DMS79 treated with DMSO at 0.1 percent for 48 hours (cell line): ENCODE data around the gene OR6C76.
"Not testable (repeated sequence)": the region's sequence is repeated elsewhere in the genome, so short reads cannot be mapped to it uniquely, and the experiment has no call there.

Experiments
- DNase-seq: peaks from one replicate; lab custom pipeline; 2025; lab: John Stamatoyannopoulos, UW

Gene OR6C76

DNA sequence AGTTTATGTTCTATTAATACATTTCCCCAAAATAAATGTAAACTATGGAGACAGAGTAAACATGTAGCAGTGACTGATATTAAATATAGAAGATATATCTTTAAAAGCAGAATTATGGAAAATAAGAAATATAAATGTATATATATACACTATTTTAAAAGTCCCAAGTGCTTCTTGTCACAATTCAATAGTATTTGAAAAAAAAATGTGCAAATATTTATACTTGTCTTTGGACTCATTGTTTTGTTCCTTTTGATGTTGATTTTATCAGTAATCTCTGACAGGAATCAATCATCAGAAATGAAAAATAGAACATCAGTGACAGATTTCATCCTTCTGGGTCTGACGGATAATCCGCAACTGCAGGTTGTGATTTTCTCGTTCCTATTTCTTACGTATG is at the start of gene OR6C76:
Gene OR6C76, plus strand, starts transcription at position 301 of the 400 bp plus-strand sequence. Its CDS starts 0 bp downstream, at position 301.
- no peak for DNase-seq

GRCh38 chr12:55385891-55386290 is 40.2 kb upstream of the OR6C76 start:
- DNase-seq = no peak

DNA sequence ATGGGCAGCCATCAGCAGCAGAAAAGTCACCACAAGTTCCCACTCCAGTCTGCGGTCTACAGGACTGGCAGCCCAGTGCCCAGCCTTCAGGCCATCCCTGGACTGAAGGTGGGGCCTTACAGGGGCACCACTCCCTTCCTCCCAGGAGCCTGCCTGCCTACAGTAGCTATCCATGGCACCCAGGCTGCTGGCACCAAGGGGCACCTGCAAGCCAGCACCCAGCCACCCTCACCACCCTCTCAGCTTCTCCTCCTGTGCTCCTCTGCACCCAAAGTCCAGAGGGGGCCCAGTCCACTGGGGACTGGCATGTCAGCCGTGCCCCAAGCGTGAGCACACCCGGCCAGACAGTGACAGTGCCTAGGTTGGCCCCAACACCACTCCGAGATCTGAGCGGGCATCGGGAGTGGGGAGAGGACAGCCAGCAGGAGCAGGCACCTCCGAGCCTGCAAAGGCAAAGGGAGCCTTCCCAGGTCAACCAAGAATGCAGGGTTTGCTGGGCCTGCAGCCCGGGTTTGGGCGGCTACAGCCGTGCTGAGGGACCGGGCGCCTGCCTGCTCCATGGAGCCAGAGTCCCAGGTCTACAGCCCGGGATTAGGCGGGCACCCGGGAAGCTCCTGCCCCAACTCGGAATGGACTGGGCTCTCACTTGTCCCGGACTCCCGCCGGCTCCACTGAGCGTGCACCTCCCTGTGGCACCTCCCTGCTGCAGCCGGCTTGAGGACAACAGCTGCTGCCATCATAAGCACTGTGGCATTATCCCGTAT is 33.8 kb upstream of the OR6C76 start:
- no peak for DNase-seq

DNA sequence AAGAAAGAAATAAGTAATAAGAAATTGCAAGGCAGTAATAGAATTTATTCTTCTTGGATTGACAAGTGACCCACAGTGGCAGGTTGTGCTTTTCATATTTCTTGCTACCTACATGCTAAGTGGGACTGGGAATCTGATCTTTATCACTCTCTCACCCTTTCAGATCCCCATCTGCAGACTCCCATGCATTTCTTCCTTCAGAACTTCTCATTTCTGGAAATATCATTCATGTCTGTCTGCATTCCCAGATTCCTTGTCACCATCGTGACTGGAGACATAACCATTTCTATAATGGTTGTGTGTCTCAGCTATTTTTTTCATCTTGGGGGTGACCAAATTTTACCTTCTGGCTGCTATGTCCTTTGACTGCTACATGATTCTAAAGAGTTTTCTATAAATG is 29.7 kb upstream of the OR6C76 start:
- no peak for DNase-seq

- DNase-seq = no peak
These were observed 25.8 kb upstream of the OR6C76 start, which contains the start of gene OR6C65 for GRCh38 chr12:55400229-55400628. Gene OR6C65, plus strand, starts transcription at chr12:55400529. Its CDS starts 0 bp downstream, at chr12:55400529.

GRCh38 chr12:55407866-55408265 is 18.2 kb upstream of the OR6C76 start:
- no peak for DNase-seq

GRCh38 chr12:55409133-55409532 is 16.9 kb upstream of the OR6C76 start:
- not testable (repeated sequence) for DNase-seq

DNA sequence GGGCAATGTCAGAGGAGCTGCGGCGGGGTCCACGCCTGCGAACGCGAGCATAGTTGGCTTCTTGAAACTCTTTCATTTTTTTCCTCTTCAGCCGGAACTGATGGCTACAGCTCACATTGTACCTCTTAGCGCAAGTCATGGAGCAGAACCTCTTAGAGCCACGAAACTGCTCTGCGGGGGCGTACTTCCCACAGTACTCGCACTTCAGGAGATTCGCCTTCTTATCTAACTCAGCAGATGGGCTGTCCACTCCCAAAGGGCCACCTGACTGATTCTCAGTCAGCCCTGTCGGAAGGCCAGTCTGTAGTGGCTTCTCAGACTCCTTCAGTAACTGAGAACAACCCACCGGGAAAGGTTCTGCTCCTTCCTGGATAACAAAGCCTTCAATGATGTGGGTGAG is 13.9 kb upstream of the OR6C76 start:
- DNase-seq = not testable (repeated sequence)

GRCh38 chr12:55413498-55414388 is 12.3 kb upstream of the OR6C76 start:
- not testable (repeated sequence) for DNase-seq

- DNase-seq = not testable (repeated sequence)
These were observed 11.6 kb upstream of the OR6C76 start for GRCh38 chr12:55414396-55414823.

DNA sequence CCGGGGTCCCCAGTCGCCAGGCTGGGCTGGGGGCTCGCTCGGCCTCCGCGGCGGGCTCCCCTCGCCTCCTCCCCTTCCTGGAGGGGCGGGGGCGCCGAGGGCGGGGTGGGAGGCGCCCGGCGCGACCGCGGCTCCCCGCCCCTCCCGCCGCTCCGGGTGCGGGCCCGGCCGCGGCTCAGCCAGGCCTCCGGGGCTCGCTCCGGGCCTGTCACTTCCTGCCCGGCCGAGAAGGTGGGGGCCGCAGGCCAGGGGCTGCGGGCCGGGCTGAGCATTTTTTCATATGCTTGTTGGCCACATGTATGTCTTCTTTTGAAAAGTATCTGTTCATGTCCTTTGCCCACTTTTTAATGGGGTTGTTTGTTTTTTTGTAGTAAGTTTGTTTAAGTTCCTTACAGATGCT is 11.2 kb upstream of the OR6C76 start:
- DNase-seq = not testable (repeated sequence)

GRCh38 chr12:55416961-55417360 is 9.1 kb upstream of the OR6C76 start:
- DNase-seq = no peak

DNA sequence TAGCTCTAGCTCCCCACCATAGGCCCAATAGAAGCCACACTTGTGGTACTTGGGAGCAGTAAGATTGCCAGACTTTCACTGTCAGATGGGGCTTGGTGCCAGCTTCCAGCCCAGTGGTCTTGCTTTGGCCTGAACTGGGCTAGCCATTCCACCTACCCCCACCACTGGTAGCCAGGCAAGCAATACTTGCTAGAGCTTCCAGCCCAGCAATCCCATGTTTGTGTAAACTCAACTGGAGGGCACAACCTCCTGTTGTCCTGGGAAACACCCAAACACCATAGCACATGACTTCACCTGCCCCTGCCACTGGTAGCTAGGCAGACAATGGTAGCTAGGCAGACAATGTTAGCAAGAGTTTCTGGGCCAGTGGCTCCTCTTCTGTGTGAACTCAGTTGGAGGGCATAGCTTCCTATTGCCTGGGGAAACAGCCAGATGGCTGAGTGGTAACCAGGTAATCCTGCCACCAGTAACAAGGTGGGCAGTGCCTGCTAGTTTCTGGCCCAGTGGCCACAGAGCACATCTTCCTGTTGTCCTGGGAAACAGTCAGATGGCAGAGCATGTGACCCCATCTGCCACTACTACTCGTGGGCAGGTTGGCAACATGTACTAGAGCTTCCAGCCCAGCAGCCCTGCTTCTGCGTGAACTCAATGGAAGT is 5.6 kb upstream of the OR6C76 start:
- DNase-seq = no peak

DNA sequence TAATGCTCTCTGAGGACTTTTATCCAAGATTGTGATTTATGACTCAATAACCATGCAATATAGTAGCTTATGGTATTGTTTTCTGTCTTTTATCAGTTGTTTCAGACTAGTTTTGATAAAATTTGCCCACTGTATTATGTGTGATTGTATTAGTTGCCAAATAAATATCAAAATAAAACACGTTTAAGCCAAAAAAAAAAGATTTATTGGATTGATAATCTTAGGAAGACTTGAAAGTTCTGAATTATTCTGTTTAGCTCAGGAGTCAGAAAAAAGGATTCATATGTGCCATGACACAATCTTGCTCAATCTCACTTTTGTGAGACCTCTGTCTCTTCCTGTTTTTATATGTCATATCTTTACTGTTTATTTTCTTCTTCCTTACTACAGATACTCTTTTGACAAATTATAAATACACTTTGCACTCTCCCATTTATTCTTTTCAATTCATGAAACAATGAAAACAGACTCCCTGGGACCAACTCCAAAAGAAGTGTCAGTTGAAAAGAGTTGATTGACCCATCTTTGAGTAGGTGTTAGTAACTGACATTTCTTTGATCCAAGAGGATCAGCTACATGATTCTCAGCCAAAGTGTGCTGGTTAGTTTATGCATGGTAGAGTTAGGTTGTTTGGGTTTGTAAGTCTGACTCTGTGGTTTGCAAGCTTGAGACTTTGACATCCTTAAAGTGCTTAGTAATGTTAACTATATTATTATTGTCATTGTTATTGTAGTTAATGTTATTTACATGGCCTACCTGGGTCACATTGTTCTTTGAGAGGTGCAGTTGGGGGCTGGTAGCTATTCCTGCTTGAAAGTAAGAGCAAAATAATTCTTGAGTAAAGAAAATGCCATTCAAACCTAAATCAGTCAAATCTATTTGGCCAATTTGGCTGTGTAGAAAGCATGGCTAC is 2.5 kb downstream of the OR6C76 start:
- DNase-seq = no peak

DNA sequence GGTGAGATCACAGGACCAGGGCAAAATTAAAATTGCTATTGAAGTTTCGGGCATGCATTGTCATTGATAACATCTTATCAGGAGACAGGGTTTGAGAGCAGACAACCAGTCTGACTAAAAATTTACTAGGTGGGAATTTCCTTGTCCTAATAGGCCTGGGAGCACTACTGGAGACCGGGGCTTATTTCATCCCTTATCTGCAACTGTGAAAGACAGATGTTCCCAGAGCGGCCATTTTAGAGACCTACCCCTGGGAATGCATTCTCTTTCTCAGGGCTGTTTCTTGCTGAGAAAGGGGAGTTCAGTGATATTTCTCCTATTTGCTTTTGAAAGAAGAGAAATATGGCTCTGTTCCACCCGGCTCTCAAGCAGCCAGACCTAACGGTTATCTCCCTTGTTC is 15.2 kb downstream of the OR6C76 start:
- DNase-seq = not testable (repeated sequence)

- no peak for DNase-seq
These were observed 17.7 kb downstream of the OR6C76 start, which contains the start of gene OR6C2 for GRCh38 chr12:55443776-55444175. Gene OR6C2, plus strand, starts transcription at chr12:55444076. Its CDS starts 8,138 bp downstream, at chr12:55452214.

DNA sequence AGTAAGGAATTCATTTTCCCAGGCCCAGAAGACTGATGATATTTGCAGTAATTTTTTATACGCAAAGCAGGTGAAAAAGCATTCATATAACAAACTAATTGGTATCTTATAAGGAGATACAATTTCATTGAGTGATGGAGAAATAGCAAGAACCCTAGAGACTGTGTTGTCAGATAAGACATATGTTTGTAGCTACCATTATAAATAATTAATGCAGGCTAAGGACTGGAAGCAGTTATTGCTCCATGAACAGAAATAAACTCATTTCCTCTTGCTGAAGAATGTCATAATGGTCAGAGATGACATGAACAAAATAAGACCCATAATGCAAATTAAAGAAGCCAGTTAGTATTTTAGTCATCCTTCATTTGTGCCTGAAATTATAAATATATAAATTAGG is 19.3 kb downstream of the OR6C76 start:
- no peak for DNase-seq

- no peak for DNase-seq
These were observed 20.3 kb downstream of the OR6C76 start for GRCh38 chr12:55446326-55446725.

- DNase-seq = no peak
These were observed 22.8 kb downstream of the OR6C76 start for GRCh38 chr12:55448825-55449224.

DNA sequence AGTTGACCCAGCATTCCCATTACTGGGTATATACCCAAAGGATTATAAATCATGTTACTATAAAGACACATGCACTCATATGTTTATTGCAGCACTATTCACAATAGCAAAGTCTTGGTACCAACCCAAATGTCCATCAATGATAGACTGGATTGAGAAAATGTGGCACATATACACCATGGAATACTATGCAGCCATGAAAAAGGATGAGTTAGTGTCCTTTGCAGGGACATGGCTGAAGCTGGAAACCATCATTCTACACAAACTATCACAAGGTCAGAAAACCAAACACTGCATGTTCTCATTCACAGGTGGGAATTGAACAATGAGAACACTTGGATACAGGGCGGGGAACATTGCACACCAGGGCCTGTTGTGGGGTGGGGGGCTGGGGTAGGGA is 38.9 kb downstream of the OR6C76 start:
- not testable (repeated sequence) for DNase-seq

GRCh38 chr12:55467836-55468235 is 41.8 kb downstream of the OR6C76 start:
- DNase-seq = no peak
